OCI-LY1 (cell line): Measurements from ENCODE around the gene CLDN19.

Source experiments
- CTCF ChIP-seq: fragments of 200-600 bp; sonication (generic), shearing (Covaris generic); IDR thresholded peaks from 2 replicates; pipeline ENCODE4 v1.5.1; 2017; ENCODE audit warnings: mild to moderate bottlenecking, antibody characterized with exemption, low read length, moderate library complexity, mixed read lengths
- EZH2 ChIP-seq: fragments of 200-600 bp; sonication (generic), shearing (Covaris generic); IDR thresholded peaks from 2 replicates; pipeline ENCODE4 v1.8.0; 2017; ENCODE audit warnings: borderline replicate concordance, mixed run types, mild to moderate bottlenecking, antibody characterized with exemption, low read length, moderate library complexity, mixed read lengths

GRCh38 chr1:42742617-42743316 is 2.7 kb upstream of the CLDN19 start:
- TF ChIP-seq CTCF = no peak
- TF ChIP-seq EZH2 = no peak
